ENCODE results near the gene RBM23.
"Not testable (repeated sequence)": the region's sequence is repeated elsewhere in the genome, so short reads cannot be mapped to it uniquely, and the experiment has no call there.

The RBM23 gene

GRCh38 chr14:22918804-22919600 is at the start of gene RBM23:
TSS of gene RBM23 (minus strand) at chr14:22919149.
- DNase-seq (ENCODE audit: low read depth in 2 of 3, low spot score in 2 of 3): peak; percentile 97 to 99 (median 99)

DNA sequence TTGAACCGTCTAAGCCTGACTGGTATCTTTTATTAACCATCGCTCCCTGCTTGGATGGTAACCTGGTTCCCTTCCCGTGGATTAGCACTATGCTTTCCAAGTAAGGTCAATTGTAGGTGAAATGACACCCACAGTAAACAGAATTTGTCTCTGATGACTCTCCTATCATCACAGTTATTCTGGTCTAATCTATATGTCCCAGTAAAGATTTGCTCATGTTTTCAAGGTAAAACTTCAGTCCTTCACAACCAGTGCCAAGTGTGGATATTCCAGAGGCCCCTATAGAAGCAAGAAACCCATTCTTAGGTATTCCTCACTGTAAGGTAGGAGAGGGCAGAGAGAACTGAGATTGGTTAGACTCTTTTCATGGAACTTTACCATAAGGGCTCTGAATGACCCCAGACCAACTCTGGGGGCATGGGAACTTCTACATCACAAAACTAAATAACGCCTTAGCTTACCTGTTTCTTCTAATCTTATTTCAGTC is 47.9 kb upstream of the RBM23 start:
- DNase-seq (ENCODE audit: low read depth in 2 of 3, low spot score in 2 of 3): no peak

DNA sequence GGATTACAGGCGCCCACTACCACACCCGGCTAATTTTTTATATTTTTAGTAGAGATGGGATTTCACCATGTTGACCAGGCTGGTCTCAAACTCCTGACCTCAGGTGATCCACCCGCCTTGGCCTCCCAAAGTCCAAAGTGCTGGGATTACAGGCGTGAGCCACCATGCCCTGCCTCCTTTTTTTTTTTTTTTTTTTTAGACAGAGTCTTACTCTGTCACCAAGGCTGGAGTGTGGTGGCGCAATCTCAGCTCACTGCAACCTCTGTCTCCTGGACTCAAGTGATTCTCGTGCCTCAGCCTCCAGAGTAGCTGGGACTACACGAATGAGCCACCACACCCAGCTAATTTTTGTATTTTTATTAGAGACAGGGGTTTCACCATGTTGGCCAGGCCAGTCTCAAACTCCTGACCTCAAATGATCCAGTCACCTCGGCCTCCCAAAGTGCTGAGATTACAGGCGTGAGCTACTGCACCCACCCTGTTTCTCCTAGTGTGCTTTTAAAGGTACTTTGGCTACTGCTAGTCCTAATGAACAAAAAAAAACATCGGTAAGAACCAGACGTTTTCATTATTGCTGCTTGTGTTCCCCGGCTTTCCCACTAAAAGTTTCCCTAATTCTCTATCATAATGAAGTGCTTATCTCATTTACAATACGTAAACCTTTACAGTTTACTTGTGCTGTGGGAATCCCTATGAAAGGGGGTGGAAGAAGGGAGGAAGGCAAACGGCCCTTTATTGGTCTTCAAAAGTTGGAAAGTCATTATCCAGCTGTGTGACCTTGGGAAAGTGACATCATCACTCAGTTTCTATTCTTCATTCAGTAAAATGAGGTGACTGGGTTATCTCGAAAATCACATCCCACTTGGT is 47.2 kb upstream of the RBM23 start:
- DNase-seq (ENCODE audit: low read depth in 2 of 3, low spot score in 2 of 3): not testable (repeated sequence)

GRCh38 chr14:22962061-22962676 is 43.2 kb upstream of the RBM23 start:
- no peak for DNase-seq (ENCODE audit: low read depth in 2 of 3, low spot score in 2 of 3)

GRCh38 chr14:22955702-22956569 is 37.0 kb upstream of the RBM23 start:
- DNase-seq (ENCODE audit: low read depth in 2 of 3, low spot score in 2 of 3): no peak

GRCh38 chr14:22952418-22952817 is 33.5 kb upstream of the RBM23 start:
- no peak for DNase-seq (ENCODE audit: low read depth in 2 of 3, low spot score in 2 of 3)

DNA sequence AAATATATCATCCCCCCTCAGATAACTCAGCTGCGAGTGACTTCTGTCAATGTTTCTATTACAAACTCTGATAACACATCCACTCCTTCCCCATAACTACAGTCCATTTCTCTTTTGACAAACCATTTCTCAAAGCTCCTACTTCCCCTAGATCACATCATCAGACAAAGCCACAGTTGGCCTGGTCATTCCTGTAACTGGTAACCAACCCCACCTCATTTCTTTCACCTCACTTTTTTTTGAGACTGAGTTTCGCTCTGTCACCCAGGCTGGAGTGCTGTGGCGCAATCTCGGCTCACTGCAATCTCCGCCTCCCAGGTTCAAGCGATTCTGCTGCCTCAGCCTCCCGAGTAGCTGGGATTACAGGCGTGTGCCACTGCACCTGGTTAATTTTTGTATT is 32.8 kb upstream of the RBM23 start:
- DNase-seq (ENCODE audit: low read depth in 2 of 3, low spot score in 2 of 3): not testable (repeated sequence)

- no peak for DNase-seq (ENCODE audit: low read depth in 2 of 3, low spot score in 2 of 3)
These were observed 26.7 kb upstream of the RBM23 start for GRCh38 chr14:22945642-22946041.

DNA sequence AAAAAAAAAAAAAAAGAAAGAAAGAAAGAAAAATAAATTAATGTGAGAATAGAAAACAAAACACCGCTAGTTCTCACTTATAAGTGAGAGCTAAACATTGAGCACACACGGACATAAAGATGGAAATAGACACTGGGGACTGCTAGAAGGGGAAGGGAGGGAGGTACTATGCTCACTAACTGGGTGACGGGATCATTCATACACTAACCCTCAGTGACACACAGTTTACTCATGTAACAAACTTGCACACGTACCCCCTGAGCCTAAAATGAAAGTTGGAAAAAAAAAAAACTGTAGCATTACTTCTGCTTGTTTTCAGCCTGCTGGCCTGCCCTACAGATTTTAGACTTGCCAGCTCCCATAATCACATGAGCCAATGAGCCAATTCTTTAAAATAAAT is 20.7 kb upstream of the RBM23 start:
- no peak for DNase-seq (ENCODE audit: low read depth in 2 of 3, low spot score in 2 of 3)

DNA sequence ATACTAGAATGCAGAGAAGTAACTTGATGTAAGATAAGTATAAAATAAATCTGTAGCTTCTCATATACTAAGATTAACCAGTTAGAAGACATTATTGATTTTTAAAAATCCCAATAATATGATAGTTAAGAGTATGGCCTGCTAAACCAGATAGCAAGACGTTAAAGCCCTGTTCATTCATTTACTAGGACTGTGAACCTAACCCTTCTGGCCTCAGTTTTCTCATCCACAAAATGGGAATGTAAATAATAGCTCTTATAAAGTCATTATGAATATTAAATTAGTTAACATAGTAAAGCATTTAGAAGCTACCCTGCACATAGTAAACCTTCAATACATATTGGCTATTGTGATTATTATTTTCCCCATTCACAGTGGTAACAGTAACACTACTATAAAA is 16.2 kb upstream of the RBM23 start:
- DNase-seq (ENCODE audit: low read depth in 2 of 3, low spot score in 2 of 3): no peak

- no peak for DNase-seq (ENCODE audit: low read depth in 2 of 3, low spot score in 2 of 3)
These were observed 13.2 kb upstream of the RBM23 start for GRCh38 chr14:22932146-22932545.

DNA sequence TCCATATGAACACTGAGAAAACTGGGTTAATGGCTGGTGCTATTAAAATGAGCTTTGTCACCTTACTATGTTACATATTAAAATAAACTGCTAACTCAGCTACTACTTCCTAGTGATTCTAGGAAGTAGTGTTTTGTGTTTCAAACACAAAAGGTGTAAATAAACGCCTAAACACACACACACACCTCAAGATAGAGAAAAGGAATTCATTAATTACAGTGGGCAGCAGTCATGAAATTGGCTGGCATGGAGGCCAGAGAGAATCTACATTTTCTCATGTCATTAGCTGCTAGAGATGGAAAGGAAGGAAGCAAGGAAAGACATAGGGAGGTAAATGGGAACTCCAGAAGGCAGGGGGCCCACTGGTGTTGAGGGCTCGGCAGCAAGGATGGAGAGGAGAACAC is 11.0 kb upstream of the RBM23 start:
- no peak for DNase-seq (ENCODE audit: low read depth in 2 of 3, low spot score in 2 of 3)

GRCh38 chr14:22929104-22929960 is 10.4 kb upstream of the RBM23 start, which contains the start of gene PRMT5:
TSS of gene PRMT5 (minus strand) at chr14:22929376. CDS start at chr14:22929361, 15 bp downstream.
- DNase-seq (ENCODE audit: low read depth in 2 of 3, low spot score in 2 of 3): peak; percentile 90 to 100 (median 99)

GRCh38 chr14:22928237-22929103 is 9.5 kb upstream of the RBM23 start:
- no peak for DNase-seq (ENCODE audit: low read depth in 2 of 3, low spot score in 2 of 3)

GRCh38 chr14:22926316-22926715 is 7.4 kb upstream of the RBM23 start:
- no peak for DNase-seq (ENCODE audit: low read depth in 2 of 3, low spot score in 2 of 3)

DNA sequence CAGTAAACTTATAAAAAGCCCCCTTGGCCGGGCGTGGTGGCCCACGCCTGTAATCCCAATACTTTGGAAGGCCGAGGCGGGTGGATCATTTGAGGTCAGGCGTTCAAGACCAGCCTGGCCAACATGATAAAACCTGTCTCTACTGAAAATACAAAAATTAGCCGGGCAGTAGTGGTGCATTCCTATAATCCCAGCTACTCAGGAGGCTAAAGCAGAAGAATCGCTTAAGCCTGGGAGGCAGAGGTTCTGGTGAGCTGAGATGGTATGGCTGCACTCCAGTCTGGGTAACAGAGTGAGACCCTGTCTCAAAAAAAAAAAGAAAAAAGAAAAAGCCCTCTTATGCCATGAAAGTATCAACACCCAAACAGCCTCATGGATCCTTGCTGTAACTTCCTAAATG is 6.6 kb upstream of the RBM23 start:
- DNase-seq (ENCODE audit: low read depth in 2 of 3, low spot score in 2 of 3): no peak

GRCh38 chr14:22923746-22924145 is 4.8 kb upstream of the RBM23 start:
- no peak for DNase-seq (ENCODE audit: low read depth in 2 of 3, low spot score in 2 of 3)

- DNase-seq (ENCODE audit: low read depth in 2 of 3, low spot score in 2 of 3): no peak
These were observed 3.3 kb upstream of the RBM23 start for GRCh38 chr14:22922294-22922693.

DNA sequence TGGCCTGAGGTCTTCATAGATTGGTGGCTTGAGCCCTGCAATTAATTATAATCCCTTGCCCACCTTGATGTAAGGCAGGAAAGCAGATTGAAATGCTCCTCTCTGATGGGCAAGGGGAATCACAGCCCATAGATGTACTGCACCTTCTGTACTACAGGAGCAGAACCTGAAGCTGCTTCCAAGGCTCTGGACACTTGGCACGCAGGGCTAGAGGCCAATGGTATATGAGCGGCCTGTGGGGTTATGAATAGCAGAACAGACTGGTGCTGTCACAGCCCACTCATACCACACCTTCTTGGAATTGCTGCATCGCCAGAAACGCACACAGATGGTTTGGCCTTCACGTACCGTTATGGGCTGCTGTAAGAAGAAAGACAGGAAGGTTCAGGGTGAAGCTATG is 1.7 kb upstream of the RBM23 start:
- no peak for DNase-seq (ENCODE audit: low read depth in 2 of 3, low spot score in 2 of 3)
